Gastrocnemius medialis (tissue), 4 donors: ENCODE results near the gene DOCK3.

Experiments used
- POLR2A ChIP-seq, 2 donors: fragments of 450-650 bp; IDR thresholded peaks; one replicate each; pipeline ENCODE4 v1.6.1; 2017; ENCODE audit warnings: antibody characterized with exemption in 2 of 2, mild to moderate bottlenecking in 2 of 2, moderate library complexity in 2 of 2
- TF ChIP-seq, protein P1 (sequence below), 5 experiments: fragments of 450-650 bp in 3 of 5; fragments of 200-600 bp in 2 of 5; sonication (generic) in 2 of 5; IDR thresholded peaks in 4 of 5; conservative IDR thresholded peaks in 1 of 5; 1 replicate in 4 of 5; 2 replicates in 1 of 5; pipeline ENCODE4 v1.5.1; 2016 to 2019; ENCODE audit warnings: antibody characterized with exemption in 5 of 5, mild to moderate bottlenecking in 3 of 5, moderate library complexity in 3 of 5

DNA sequence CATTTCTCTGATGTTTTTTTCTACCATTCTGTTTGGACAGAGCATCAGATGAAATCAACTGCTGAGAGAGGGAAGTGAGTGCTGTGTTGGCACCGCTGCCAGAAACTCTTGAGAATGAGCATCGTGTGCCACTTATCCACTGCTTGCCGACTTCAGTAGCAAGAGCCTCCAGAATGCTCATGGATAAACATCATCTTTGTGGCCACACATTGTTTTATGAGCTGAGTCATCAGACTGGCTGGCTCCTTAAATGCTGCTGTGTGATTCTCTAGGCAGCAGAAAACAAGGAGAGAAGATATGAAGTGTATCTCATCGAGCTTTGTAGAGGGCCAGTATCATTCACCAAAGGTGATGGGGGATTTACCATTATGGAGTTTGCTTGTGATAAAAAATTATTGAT, 3.4 kb upstream of the DOCK3 start:
- TF ChIP-seq, protein P1, sequence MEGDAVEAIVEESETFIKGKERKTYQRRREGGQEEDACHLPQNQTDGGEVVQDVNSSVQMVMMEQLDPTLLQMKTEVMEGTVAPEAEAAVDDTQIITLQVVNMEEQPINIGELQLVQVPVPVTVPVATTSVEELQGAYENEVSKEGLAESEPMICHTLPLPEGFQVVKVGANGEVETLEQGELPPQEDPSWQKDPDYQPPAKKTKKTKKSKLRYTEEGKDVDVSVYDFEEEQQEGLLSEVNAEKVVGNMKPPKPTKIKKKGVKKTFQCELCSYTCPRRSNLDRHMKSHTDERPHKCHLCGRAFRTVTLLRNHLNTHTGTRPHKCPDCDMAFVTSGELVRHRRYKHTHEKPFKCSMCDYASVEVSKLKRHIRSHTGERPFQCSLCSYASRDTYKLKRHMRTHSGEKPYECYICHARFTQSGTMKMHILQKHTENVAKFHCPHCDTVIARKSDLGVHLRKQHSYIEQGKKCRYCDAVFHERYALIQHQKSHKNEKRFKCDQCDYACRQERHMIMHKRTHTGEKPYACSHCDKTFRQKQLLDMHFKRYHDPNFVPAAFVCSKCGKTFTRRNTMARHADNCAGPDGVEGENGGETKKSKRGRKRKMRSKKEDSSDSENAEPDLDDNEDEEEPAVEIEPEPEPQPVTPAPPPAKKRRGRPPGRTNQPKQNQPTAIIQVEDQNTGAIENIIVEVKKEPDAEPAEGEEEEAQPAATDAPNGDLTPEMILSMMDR (IDR thresholded peaks at IDR 0.05 in 4 of 5, conservative IDR thresholded peaks at IDR 0.05 in 1 of 5): no peak
- no peak for TF ChIP-seq POLR2A (IDR thresholded peaks at IDR 0.05)
